H9 (cell line): Measurements from ENCODE around the gene TMEM272. TPM values are rescaled to one million over a fixed set of nuclear protein-coding genes. Genes with fewer than 3 reads are reported as not detected.

ENCODE experiments used
- DNase-seq: peaks from one replicate; pipeline ENCODE4 v3.0.0-alpha.2; 2017
- H2AFZ ChIP-seq: one replicate; pipeline ENCODE4 v1.6.1; 2013; ENCODE audit warnings: mild to moderate bottlenecking, low read length, control low read depth, moderate library complexity
- H2AK5ac ChIP-seq: 2 replicates; pipeline ENCODE4 v1.6.1; 2013; ENCODE audit warnings: low read length, control low read depth, mixed read lengths; ENCODE audit not compliant: insufficient read length
- H2BK120ac ChIP-seq: one replicate; pipeline ENCODE4 v1.6.1; 2013; ENCODE audit warnings: low read depth, mild to moderate bottlenecking, low read length, control low read depth, inconsistent platforms; ENCODE audit not compliant: poor library complexity, severe bottlenecking
- H2BK12ac ChIP-seq: 2 replicates; pipeline ENCODE4 v1.6.1; 2013; ENCODE audit warnings: low read length, control low read depth, mixed read lengths, low read depth; ENCODE audit not compliant: insufficient read length
- H2BK15ac ChIP-seq: 2 replicates; pipeline ENCODE4 v1.6.1; 2013; ENCODE audit warnings: low read depth, low read length, control low read depth
- H2BK20ac ChIP-seq: one replicate; pipeline ENCODE4 v1.6.1; 2013; ENCODE audit warnings: low read depth, mild to moderate bottlenecking, low read length, control low read depth, inconsistent platforms; ENCODE audit not compliant: poor library complexity, severe bottlenecking
- H2BK5ac ChIP-seq: 2 replicates; pipeline ENCODE4 v1.6.1; 2013; ENCODE audit warnings: low read length, control low read depth, mixed read lengths; ENCODE audit not compliant: insufficient read length
- H3K14ac ChIP-seq: 2 replicates; pipeline ENCODE4 v1.6.1; 2013; ENCODE audit warnings: low read length, control low read depth; ENCODE audit not compliant: insufficient read depth
- H3K18ac ChIP-seq: 2 replicates; pipeline ENCODE4 v1.6.1; 2013; ENCODE audit warnings: low read depth, mild to moderate bottlenecking, mixed read lengths, low read length, control low read depth; ENCODE audit not compliant: insufficient read length
- H3K23ac ChIP-seq: 2 replicates; pipeline ENCODE4 v1.6.1; 2013; ENCODE audit warnings: low read length, control low read depth, mixed read lengths, low read depth; ENCODE audit not compliant: insufficient read length
- H3K23me2 ChIP-seq: 2 replicates; pipeline ENCODE4 v1.6.1; 2013; ENCODE audit warnings: low read depth, mild to moderate bottlenecking, mixed read lengths, low read length, control low read depth; ENCODE audit not compliant: insufficient read length, poor library complexity, severe bottlenecking
- H3K27ac ChIP-seq: 2 replicates; pipeline ENCODE4 v1.5.1; 2013; ENCODE audit warnings: low read length, control low read depth, mixed read lengths, low read depth; ENCODE audit not compliant: insufficient read length
- H3K27me3 ChIP-seq: 2 replicates; pipeline ENCODE4 v1.6.1; 2013; ENCODE audit warnings: low read length, control low read depth, inconsistent platforms; ENCODE audit not compliant: insufficient read depth
- H3K4ac ChIP-seq: 2 replicates; pipeline ENCODE4 v1.6.1; 2013; ENCODE audit warnings: low read depth, mild to moderate bottlenecking, control low read depth, inconsistent platforms, low read length, moderate library complexity
- H3K4me1 ChIP-seq: 2 replicates; pipeline ENCODE4 v1.6.1; 2013; ENCODE audit warnings: low read length, control low read depth, inconsistent platforms; ENCODE audit not compliant: insufficient read depth
- H3K4me2 ChIP-seq: 2 replicates; pipeline ENCODE4 v1.6.1; 2013; ENCODE audit warnings: low read length, control low read depth, mixed read lengths; ENCODE audit not compliant: insufficient read length, insufficient read depth
- H3K56ac ChIP-seq: 2 replicates; pipeline ENCODE4 v1.6.1; 2013; ENCODE audit warnings: low read depth, mild to moderate bottlenecking, mixed read lengths, low read length, control low read depth; ENCODE audit not compliant: insufficient read length
- H3K79me1 ChIP-seq: 2 replicates; pipeline ENCODE4 v1.6.1; 2013; ENCODE audit warnings: low read depth, mild to moderate bottlenecking, moderate library complexity, low read length, control low read depth, inconsistent platforms; ENCODE audit not compliant: insufficient read depth, poor library complexity, severe bottlenecking
- H3K79me2 ChIP-seq: 2 replicates; pipeline ENCODE4 v1.6.1; 2013; ENCODE audit warnings: low read length, control low read depth, inconsistent platforms; ENCODE audit not compliant: insufficient read depth
- H3K9ac ChIP-seq: 2 replicates; pipeline ENCODE4 v1.6.1; 2013; ENCODE audit warnings: low read length, control low read depth, mixed read lengths; ENCODE audit not compliant: insufficient read length; ENCODE audit errors: extremely low read depth
- H3K9me3 ChIP-seq: one replicate; pipeline ENCODE4 v1.6.1; 2013; ENCODE audit warnings: low read depth, low read length, inconsistent platforms; ENCODE audit not compliant: control insufficient read depth
- H3T11ph ChIP-seq: one replicate; pipeline ENCODE4 v1.6.1; 2013; ENCODE audit warnings: mild to moderate bottlenecking, low read length, control low read depth, inconsistent platforms
- H4K20me1 ChIP-seq: one replicate; pipeline ENCODE4 v1.6.1; 2013; ENCODE audit not compliant: control insufficient read depth, insufficient read length, insufficient read depth
- H4K5ac ChIP-seq: 2 replicates; pipeline ENCODE4 v1.6.1; 2013; ENCODE audit warnings: low read depth, mild to moderate bottlenecking, mixed read lengths, low read length, control low read depth; ENCODE audit not compliant: insufficient read length
- H4K8ac ChIP-seq: replicated peaks from 2 replicates; pipeline ENCODE4 v1.6.1; 2013; ENCODE audit warnings: low read length, control low read depth, mixed read lengths, low read depth; ENCODE audit not compliant: insufficient read length
- H4K91ac ChIP-seq: 2 replicates; pipeline ENCODE4 v1.6.1; 2013; ENCODE audit warnings: low read depth, mild to moderate bottlenecking, moderate library complexity, mixed read lengths, low read length, control low read depth; ENCODE audit not compliant: insufficient read length
- H3K27ac Mint-ChIP-seq, 3 experiments: 2 replicates in 2 of 3; 3 replicates in 1 of 3; pipeline ENCODE4 v1.8.0; 2020 to 2021; ENCODE audit warnings: mixed read lengths in 3 of 3, mild to moderate bottlenecking in 1 of 3, moderate library complexity in 1 of 3
- H3K27me3 Mint-ChIP-seq: 2 replicates; pipeline ENCODE4 v1.8.0; 2021; ENCODE audit warnings: low read depth, mild to moderate bottlenecking, moderate library complexity, mixed read lengths
- H3K36me3 Mint-ChIP-seq, 3 experiments: 2 replicates in 2 of 3; 3 replicates in 1 of 3; pipeline ENCODE4 v1.8.0; 2020 to 2021; ENCODE audit warnings: low read depth in 3 of 3, mixed read lengths in 3 of 3; ENCODE audit not compliant: insufficient read depth in 1 of 3
- H3K4me1 Mint-ChIP-seq, 2 experiments: 2 replicates each; pipeline ENCODE4 v1.8.0; 2020; ENCODE audit warnings: mixed read lengths in 2 of 2
- H3K4me3 Mint-ChIP-seq, 2 experiments: 2 replicates in 1 of 2; 3 replicates in 1 of 2; pipeline ENCODE4 v1.8.0; 2020 to 2021; ENCODE audit warnings: mild to moderate bottlenecking in 2 of 2, mixed read lengths in 2 of 2, moderate library complexity in 1 of 2
- H3K9me3 Mint-ChIP-seq, 2 experiments: 2 replicates in 1 of 2; 3 replicates in 1 of 2; pipeline ENCODE4 v1.8.0; 2020; ENCODE audit warnings: mild to moderate bottlenecking in 2 of 2, mixed read lengths in 2 of 2, moderate library complexity in 1 of 2
- CTCF ChIP-seq: fragments of 200-600 bp; sonication (generic); conservative IDR thresholded peaks from 3 replicates; pipeline ENCODE4 v1.8.0; 2021; ENCODE audit warnings: antibody characterized with exemption, mild to moderate bottlenecking
- WGBS: extraction: QIAGEN DNeasy Blood & Tissue Kit; methylation state at CpG from one replicate; pipeline ENCODE4 v1.1.7; 2013; ENCODE audit warnings: missing lambda C conversion rate, low lambda C conversion rate, mixed read lengths; ENCODE audit not compliant: insufficient read length; ENCODE audit errors: extremely low coverage; 5-methylcytosine and 5-hydroxymethylcytosine counted together
- total RNA-seq: library from RNA; stranded (reverse); gene quantifications from 2 replicates; pipeline ENCODE4 v1.2.1, GENCODE V29; 2021

Gene TMEM272
- total RNA-seq, 1 experiment from 2014 or later: not detected

- Histone ChIP-seq H3K27ac (no peak overlapping the region), H2BK15ac (no peak overlapping the region), H3K79me2 (no peaks in the 10 kb centered on the region), H2AFZ (no peak overlapping the region), H2AK5ac (no peak overlapping the region), H3K9ac (no peak overlapping the region), H4K91ac (no peak overlapping the region), H4K20me1 (no peaks in the 10 kb centered on the region), H2BK5ac (no peak overlapping the region), H3K4me2 (no peak overlapping the region), H2BK120ac (no peak overlapping the region), H3K4ac (no peak overlapping the region), H3T11ph (no peak overlapping the region), H3K18ac (no peak overlapping the region), H4K5ac (no peak overlapping the region), H3K23me2 (no peaks in the 10 kb centered on the region), H3K79me1 (no peaks in the 10 kb centered on the region), H3K14ac (no peak overlapping the region), H3K23ac (no peak overlapping the region), H2BK20ac (no peak overlapping the region), H4K8ac (no peak overlapping the region), H3K4me1 (no peaks in the 10 kb centered on the region), H3K27me3 (no peaks in the 10 kb centered on the region), H3K9me3 (no peaks in the 10 kb centered on the region), H2BK12ac (no peak overlapping the region), H3K56ac (no peak overlapping the region)
- H3K27me3 Mint-ChIP-seq: no peaks in the 10 kb centered on the region
- no peaks in the 10 kb centered on the region for H3K9me3 Mint-ChIP-seq
- peaks cover 15 to 24% of the 10 kb centered on the region in 2 experiments for H3K4me1 Mint-ChIP-seq
- no CpG with 5 or more reads among the region's 9 CpGs for WGBS
- H3K36me3 Mint-ChIP-seq: peaks cover 0 to 6% (median 2%) of the 10 kb centered on the region in 3 experiments; a peak in 3 of 7 replicates
- H3K4me3 Mint-ChIP-seq: no peak overlapping the region
- no peak overlapping the region for H3K27ac Mint-ChIP-seq
- no peak for TF ChIP-seq CTCF
- no peak for DNase-seq
These were observed 61.4 kb downstream of the TMEM272 start for GRCh38 chr13:51783428-51784094.
